IPS-20b (cell line): ENCODE results near the gene GDAP2.
"Not testable (repeated sequence)": the region's sequence is repeated elsewhere in the genome, so short reads cannot be mapped to it uniquely, and the experiment has no call there.

Experiments used
- H3K27ac ChIP-seq: one replicate; pipeline ENCODE4 v1.5.1; 2013; ENCODE audit warnings: low read length
- H3K27me3 ChIP-seq: 2 replicates; pipeline ENCODE4 v1.6.1; 2013; ENCODE audit warnings: mild to moderate bottlenecking, low read length, inconsistent platforms; ENCODE audit not compliant: insufficient read depth
- H3K36me3 ChIP-seq: 2 replicates; pipeline ENCODE4 v1.6.1; 2013; ENCODE audit warnings: low read depth, mild to moderate bottlenecking, inconsistent platforms, low read length, moderate library complexity; ENCODE audit not compliant: insufficient read depth
- H3K4me1 ChIP-seq: 2 replicates; pipeline ENCODE4 v1.6.1; 2013; ENCODE audit warnings: mild to moderate bottlenecking, control low read depth, inconsistent platforms, low read length, moderate library complexity; ENCODE audit not compliant: insufficient read depth
- H3K4me3 ChIP-seq: 2 replicates; pipeline ENCODE4 v1.5.1; 2013; ENCODE audit warnings: mild to moderate bottlenecking, low read length, inconsistent platforms
- H3K9ac ChIP-seq: 2 replicates; pipeline ENCODE4 v1.6.1; 2013; ENCODE audit warnings: low read depth, mild to moderate bottlenecking, inconsistent platforms, low read length, moderate library complexity
- H3K9me3 ChIP-seq: 2 replicates; pipeline ENCODE4 v1.6.1; 2013; ENCODE audit warnings: mild to moderate bottlenecking, low read depth, low read length, inconsistent platforms; ENCODE audit not compliant: insufficient read depth

The GDAP2 gene

GRCh38 chr1:117860896-117861610 lies 68.4 kb downstream of the GDAP2 start:
- H3K9me3 ChIP-seq: no peaks in the 10 kb centered on the region
- no peaks in the 10 kb centered on the region for H3K27me3 ChIP-seq
- no peaks in the 10 kb centered on the region for H3K4me1 ChIP-seq
- H3K27ac ChIP-seq: no peak overlapping the region
- H3K9ac ChIP-seq: no peak overlapping the region
- no peak overlapping the region for H3K4me3 ChIP-seq
- peaks cover 5% of the 10 kb centered on the region; the same call in 1 of the 2 replicates for H3K36me3 ChIP-seq

GRCh38 chr1:117859901-117860300 lies 69.5 kb downstream of the GDAP2 start:
- no peaks in the 10 kb centered on the region for H3K4me1 ChIP-seq
- no peaks in the 10 kb centered on the region for H3K9me3 ChIP-seq
- no peak overlapping the region for H3K4me3 ChIP-seq
- no peak overlapping the region for H3K27ac ChIP-seq
- H3K27me3 ChIP-seq: no peaks in the 10 kb centered on the region
- H3K36me3 ChIP-seq: no peaks in the 10 kb centered on the region
- H3K9ac ChIP-seq: no peak overlapping the region

- no peaks in the 10 kb centered on the region for H3K9me3 ChIP-seq
- no peaks in the 10 kb centered on the region for H3K36me3 ChIP-seq
Measured at GRCh38 chr1:117857418-117857817, 72.0 kb downstream of the GDAP2 start.

GRCh38 chr1:117852853-117853553 lies 76.4 kb downstream of the GDAP2 start:
- Histone ChIP-seq H3K9me3 (no peaks in the 10 kb centered on the region), H3K4me1 (no peaks in the 10 kb centered on the region), H3K36me3 (no peaks in the 10 kb centered on the region), H3K9ac (no peak overlapping the region), H3K27me3 (no peaks in the 10 kb centered on the region), H3K27ac (no peak overlapping the region), H3K4me3 (no peak overlapping the region)

More at GRCh38 chr1:117857418-117857817, 72.0 kb downstream of the GDAP2 start:
- Histone ChIP-seq H3K4me1 (no peaks in the 10 kb centered on the region), H3K9ac (no peak overlapping the region), H3K27me3 (no peaks in the 10 kb centered on the region), H3K27ac (no peak overlapping the region), H3K4me3 (no peak overlapping the region)

GRCh38 chr1:117851687-117852086 lies 77.7 kb downstream of the GDAP2 start:
- Histone ChIP-seq H3K9ac (no peak overlapping the region), H3K4me1 (no peaks in the 10 kb centered on the region), H3K9me3 (no peaks in the 10 kb centered on the region), H3K36me3 (no peaks in the 10 kb centered on the region), H3K4me3 (no peak overlapping the region), H3K27ac (no peak overlapping the region), H3K27me3 (no peaks in the 10 kb centered on the region)

- Histone ChIP-seq H3K9ac (no peak overlapping the region), H3K4me1 (no peaks in the 10 kb centered on the region), H3K36me3 (no peaks in the 10 kb centered on the region), H3K27ac (no peak overlapping the region), H3K27me3 (no peaks in the 10 kb centered on the region), H3K9me3 (no peaks in the 10 kb centered on the region), H3K4me3 (no peak overlapping the region)
Measured at GRCh38 chr1:117846674-117847425, 82.6 kb downstream of the GDAP2 start.

GRCh38 chr1:117844478-117844877 lies 84.9 kb downstream of the GDAP2 start:
- not testable (repeated sequence) for H3K27ac ChIP-seq, H3K4me1 ChIP-seq, H3K36me3 ChIP-seq, H3K9ac ChIP-seq, H3K27me3 ChIP-seq, H3K9me3 ChIP-seq, H3K4me3 ChIP-seq

- Histone ChIP-seq H3K4me1 (no peaks in the 10 kb centered on the region), H3K4me3 (no peak overlapping the region), H3K36me3 (no peaks in the 10 kb centered on the region), H3K27ac (no peak overlapping the region), H3K9ac (no peak overlapping the region), H3K9me3 (no peaks in the 10 kb centered on the region), H3K27me3 (no peaks in the 10 kb centered on the region)
Measured at GRCh38 chr1:117843791-117844190, 85.6 kb downstream of the GDAP2 start.

- Histone ChIP-seq H3K27ac (no peak overlapping the region), H3K9me3 (no peaks in the 10 kb centered on the region), H3K27me3 (no peaks in the 10 kb centered on the region), H3K9ac (no peak overlapping the region), H3K36me3 (no peaks in the 10 kb centered on the region), H3K4me3 (no peak overlapping the region), H3K4me1 (no peaks in the 10 kb centered on the region)
Measured at GRCh38 chr1:117842408-117843170, 86.8 kb downstream of the GDAP2 start.

GRCh38 chr1:117841117-117841650 lies 88.2 kb downstream of the GDAP2 start:
- Histone ChIP-seq H3K9ac (no peak overlapping the region), H3K27ac (no peak overlapping the region), H3K4me3 (no peak overlapping the region), H3K27me3 (no peaks in the 10 kb centered on the region), H3K4me1 (no peaks in the 10 kb centered on the region), H3K36me3 (no peaks in the 10 kb centered on the region), H3K9me3 (no peaks in the 10 kb centered on the region)

- H3K9me3 ChIP-seq: no peaks in the 10 kb centered on the region
- no peaks in the 10 kb centered on the region for H3K27me3 ChIP-seq
- no peak overlapping the region for H3K4me3 ChIP-seq
- no peaks in the 10 kb centered on the region for H3K36me3 ChIP-seq
- no peak overlapping the region for H3K27ac ChIP-seq
- H3K4me1 ChIP-seq: no peaks in the 10 kb centered on the region
- no peak overlapping the region for H3K9ac ChIP-seq
Measured at GRCh38 chr1:117838911-117839310, 90.5 kb downstream of the GDAP2 start.
